ENCODE measurements around the gene NLRP10.

NLRP10 gene

DNA sequence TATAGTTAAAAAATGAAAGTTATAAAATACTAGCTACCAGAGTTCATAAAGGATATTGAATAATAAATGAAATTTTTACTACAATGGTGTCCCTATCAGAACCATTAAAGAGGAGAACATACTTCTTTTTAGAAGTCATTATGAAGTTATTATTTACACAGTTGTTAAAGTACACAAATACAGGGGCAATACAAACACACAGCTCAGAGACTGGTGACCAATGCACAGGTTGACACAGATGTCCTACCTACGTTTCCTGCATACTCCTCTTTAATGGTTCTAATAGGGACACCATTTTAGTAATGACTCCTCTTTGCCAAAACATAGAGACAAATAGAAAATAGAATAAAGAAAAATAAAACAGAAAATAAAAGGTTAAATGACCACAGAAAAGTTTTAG is 10.1 kb downstream of the NLRP10 start:
- TF ChIP-seq FOXP2 (optimal IDR thresholded peaks at IDR 0.05; ENCODE audit: borderline replicate concordance, extremely low read depth, extremely low read length, insufficient read depth) = no peak
- TF ChIP-seq SIN3A (IDR thresholded peaks at IDR 0.05; ENCODE audit: borderline replicate concordance, insufficient read depth, low read length) = no peak
- TF ChIP-seq POLR2AphosphoS5 (IDR thresholded peaks at IDR 0.05; ENCODE audit: low read depth, low read length) = no peak
- TF ChIP-seq, protein P1, sequence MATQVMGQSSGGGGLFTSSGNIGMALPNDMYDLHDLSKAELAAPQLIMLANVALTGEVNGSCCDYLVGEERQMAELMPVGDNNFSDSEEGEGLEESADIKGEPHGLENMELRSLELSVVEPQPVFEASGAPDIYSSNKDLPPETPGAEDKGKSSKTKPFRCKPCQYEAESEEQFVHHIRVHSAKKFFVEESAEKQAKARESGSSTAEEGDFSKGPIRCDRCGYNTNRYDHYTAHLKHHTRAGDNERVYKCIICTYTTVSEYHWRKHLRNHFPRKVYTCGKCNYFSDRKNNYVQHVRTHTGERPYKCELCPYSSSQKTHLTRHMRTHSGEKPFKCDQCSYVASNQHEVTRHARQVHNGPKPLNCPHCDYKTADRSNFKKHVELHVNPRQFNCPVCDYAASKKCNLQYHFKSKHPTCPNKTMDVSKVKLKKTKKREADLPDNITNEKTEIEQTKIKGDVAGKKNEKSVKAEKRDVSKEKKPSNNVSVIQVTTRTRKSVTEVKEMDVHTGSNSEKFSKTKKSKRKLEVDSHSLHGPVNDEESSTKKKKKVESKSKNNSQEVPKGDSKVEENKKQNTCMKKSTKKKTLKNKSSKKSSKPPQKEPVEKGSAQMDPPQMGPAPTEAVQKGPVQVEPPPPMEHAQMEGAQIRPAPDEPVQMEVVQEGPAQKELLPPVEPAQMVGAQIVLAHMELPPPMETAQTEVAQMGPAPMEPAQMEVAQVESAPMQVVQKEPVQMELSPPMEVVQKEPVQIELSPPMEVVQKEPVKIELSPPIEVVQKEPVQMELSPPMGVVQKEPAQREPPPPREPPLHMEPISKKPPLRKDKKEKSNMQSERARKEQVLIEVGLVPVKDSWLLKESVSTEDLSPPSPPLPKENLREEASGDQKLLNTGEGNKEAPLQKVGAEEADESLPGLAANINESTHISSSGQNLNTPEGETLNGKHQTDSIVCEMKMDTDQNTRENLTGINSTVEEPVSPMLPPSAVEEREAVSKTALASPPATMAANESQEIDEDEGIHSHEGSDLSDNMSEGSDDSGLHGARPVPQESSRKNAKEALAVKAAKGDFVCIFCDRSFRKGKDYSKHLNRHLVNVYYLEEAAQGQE (IDR thresholded peaks at IDR 0.05; ENCODE audit: insufficient read depth in 1 of 2, low read depth in 2 of 2, low read length in 2 of 2) = no peak
- no peak for TF ChIP-seq TAF1 (IDR thresholded peaks at IDR 0.05; ENCODE audit: borderline replicate concordance, insufficient read depth, low read length)

DNA sequence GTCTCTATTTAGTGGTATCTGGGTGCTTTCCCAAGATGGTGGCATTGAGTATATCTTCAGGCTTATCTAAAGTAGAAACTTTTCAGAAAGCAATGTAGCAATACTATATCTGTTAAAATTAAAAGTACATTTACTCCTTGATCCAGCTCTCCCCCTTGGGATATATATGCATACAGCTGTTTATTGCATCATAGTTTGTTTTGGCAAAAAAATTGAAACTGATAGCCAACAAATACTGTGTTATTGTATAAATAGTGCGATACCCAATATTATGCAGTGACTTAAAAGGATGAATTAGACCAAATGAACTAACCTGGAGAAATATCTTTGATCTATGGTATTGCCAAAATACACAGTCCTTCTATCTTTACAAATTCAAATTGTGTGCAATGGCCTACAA is 15.3 kb downstream of the NLRP10 start:
- TF ChIP-seq TAF1 (IDR thresholded peaks at IDR 0.05; ENCODE audit: borderline replicate concordance, insufficient read depth, low read length) (no peak), SIN3A (IDR thresholded peaks at IDR 0.05; ENCODE audit: borderline replicate concordance, insufficient read depth, low read length) (no peak), FOXP2 (optimal IDR thresholded peaks at IDR 0.05; ENCODE audit: borderline replicate concordance, extremely low read depth, extremely low read length, insufficient read depth) (no peak), POLR2AphosphoS5 (IDR thresholded peaks at IDR 0.05; ENCODE audit: low read depth, low read length) (no peak)
- TF ChIP-seq, protein P1 (IDR thresholded peaks at IDR 0.05; ENCODE audit: insufficient read depth in 1 of 2, low read depth in 2 of 2, low read length in 2 of 2) = no peak

DNA sequence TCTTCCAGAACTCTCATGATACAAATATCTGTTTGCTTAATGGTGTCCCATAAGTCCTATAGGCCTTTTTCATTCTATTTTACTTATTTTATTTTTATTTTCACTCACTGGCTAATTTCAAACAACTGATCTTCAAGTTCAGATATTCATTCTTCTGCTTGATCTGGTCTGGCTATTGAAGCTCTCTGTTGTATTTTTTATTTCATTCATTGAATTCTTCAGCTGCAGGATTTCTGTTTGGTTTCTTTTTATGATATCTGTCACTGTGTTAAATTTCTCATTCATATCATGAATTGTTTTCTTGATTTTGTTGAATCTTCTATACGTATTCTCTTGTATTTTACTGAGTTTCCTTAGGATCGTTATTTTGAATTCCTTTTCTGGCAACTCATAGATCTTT is 21.1 kb downstream of the NLRP10 start:
- TF ChIP-seq FOXP2 (optimal IDR thresholded peaks at IDR 0.05; ENCODE audit: borderline replicate concordance, extremely low read depth, extremely low read length, insufficient read depth) (no peak), POLR2AphosphoS5 (IDR thresholded peaks at IDR 0.05; ENCODE audit: low read depth, low read length) (no peak)
- TF ChIP-seq, protein P1 (IDR thresholded peaks at IDR 0.05; ENCODE audit: insufficient read depth in 1 of 2, low read depth in 2 of 2, low read length in 2 of 2) = no peak

DNA sequence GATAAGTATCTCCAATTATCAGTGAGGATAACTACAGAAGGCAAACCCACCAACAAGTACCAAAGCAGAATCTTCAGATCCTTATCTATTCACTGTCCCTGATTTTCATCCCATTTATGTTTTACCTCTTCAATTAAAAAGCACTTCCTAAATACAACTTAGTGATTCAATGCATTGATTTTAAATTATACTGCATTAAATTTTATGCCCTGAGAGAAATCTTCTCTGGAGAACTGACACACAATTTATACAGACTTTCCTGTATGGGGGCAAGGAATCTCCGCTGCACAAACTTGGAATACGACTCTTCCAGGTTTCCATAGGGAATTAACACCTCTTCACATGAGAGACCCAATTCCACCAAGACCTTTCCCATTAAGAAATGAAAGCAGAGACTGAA is 23.6 kb downstream of the NLRP10 start, which contains the start of gene OR10A3:
OR10A3 (minus strand) TSS at position 101 of the 400 bp plus-strand sequence. CDS start 2,188 bp downstream, outside the sequence.
- TF ChIP-seq FOXP2 (optimal IDR thresholded peaks at IDR 0.05; ENCODE audit: borderline replicate concordance, extremely low read depth, extremely low read length, insufficient read depth) = no peak
- TF ChIP-seq SIN3A (IDR thresholded peaks at IDR 0.05; ENCODE audit: borderline replicate concordance, insufficient read depth, low read length) = no peak
- TF ChIP-seq POLR2AphosphoS5 (IDR thresholded peaks at IDR 0.05; ENCODE audit: low read depth, low read length) = no peak
- TF ChIP-seq, protein P1 (IDR thresholded peaks at IDR 0.05; ENCODE audit: insufficient read depth in 1 of 2, low read depth in 2 of 2, low read length in 2 of 2) = no peak
- TF ChIP-seq TAF1 (IDR thresholded peaks at IDR 0.05; ENCODE audit: borderline replicate concordance, insufficient read depth, low read length) = no peak

DNA sequence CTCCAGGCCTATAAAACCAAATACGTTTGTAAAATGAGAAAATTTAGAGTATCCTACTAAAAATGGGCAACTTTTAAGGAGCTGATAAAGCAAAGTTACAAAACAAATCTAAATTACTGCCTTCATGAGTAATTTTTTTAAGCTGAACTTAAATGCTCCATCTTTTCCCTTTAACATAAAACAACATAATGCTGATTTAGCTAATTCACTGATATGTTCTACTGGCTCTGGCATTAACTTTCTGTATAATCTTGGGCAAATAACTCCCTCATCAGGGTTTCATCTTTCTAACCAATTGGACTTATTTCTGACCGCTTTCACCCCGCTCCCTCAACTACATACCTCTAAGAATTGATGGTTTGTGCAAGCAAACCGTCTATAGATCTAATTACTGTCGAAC is 24.1 kb downstream of the NLRP10 start:
- TF ChIP-seq POLR2AphosphoS5 (IDR thresholded peaks at IDR 0.05; ENCODE audit: low read depth, low read length) (no peak), FOXP2 (optimal IDR thresholded peaks at IDR 0.05; ENCODE audit: borderline replicate concordance, extremely low read depth, extremely low read length, insufficient read depth) (no peak), SIN3A (IDR thresholded peaks at IDR 0.05; ENCODE audit: borderline replicate concordance, insufficient read depth, low read length) (no peak), TAF1 (IDR thresholded peaks at IDR 0.05; ENCODE audit: borderline replicate concordance, insufficient read depth, low read length) (no peak)
- TF ChIP-seq, protein P1 (IDR thresholded peaks at IDR 0.05; ENCODE audit: insufficient read depth in 1 of 2, low read depth in 2 of 2, low read length in 2 of 2) = no peak
